ENCODE data around the gene ZNF281. TPM values are rescaled to one million over a fixed set of nuclear protein-coding genes. Genes with fewer than 3 reads are reported as not detected.

The ZNF281 gene
- total RNA-seq, 1 experiment from 2014 or later, result 23.3 TPM

- H3K27me3 ChIP-seq (ENCODE audit: insufficient read depth, low read length), result no peaks in the 10 kb centered on the region
- no peak overlapping the region for H2AFZ ChIP-seq (ENCODE audit: low read depth, low read length, poor library complexity, severe bottlenecking)
- H3K4me3 ChIP-seq (replicated peaks in 1 of 2; ENCODE audit: low read depth in 1 of 2, low read length in 2 of 2), result no peak overlapping the region
- no peaks in the 10 kb centered on the region for H4K20me1 ChIP-seq (ENCODE audit: insufficient read depth)
- TF ChIP-seq, protein P1, sequence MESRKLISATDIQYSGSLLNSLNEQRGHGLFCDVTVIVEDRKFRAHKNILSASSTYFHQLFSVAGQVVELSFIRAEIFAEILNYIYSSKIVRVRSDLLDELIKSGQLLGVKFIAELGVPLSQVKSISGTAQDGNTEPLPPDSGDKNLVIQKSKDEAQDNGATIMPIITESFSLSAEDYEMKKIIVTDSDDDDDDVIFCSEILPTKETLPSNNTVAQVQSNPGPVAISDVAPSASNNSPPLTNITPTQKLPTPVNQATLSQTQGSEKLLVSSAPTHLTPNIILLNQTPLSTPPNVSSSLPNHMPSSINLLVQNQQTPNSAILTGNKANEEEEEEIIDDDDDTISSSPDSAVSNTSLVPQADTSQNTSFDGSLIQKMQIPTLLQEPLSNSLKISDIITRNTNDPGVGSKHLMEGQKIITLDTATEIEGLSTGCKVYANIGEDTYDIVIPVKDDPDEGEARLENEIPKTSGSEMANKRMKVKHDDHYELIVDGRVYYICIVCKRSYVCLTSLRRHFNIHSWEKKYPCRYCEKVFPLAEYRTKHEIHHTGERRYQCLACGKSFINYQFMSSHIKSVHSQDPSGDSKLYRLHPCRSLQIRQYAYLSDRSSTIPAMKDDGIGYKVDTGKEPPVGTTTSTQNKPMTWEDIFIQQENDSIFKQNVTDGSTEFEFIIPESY (IDR thresholded peaks at IDR 0.05; ENCODE audit: extremely low read depth, insufficient replicate concordance, low read length), result no peak
- TF ChIP-seq, protein P2, sequence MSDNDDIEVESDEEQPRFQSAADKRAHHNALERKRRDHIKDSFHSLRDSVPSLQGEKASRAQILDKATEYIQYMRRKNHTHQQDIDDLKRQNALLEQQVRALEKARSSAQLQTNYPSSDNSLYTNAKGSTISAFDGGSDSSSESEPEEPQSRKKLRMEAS (IDR thresholded peaks at IDR 0.05), result no peak
- TF ChIP-seq CBX3 (IDR thresholded peaks at IDR 0.05; ENCODE audit: low read depth) (no peak), EGR1 (IDR thresholded peaks at IDR 0.05; ENCODE audit: low read depth) (no peak), YY1 (IDR thresholded peaks at IDR 0.05; ENCODE audit: extremely low read depth, insufficient replicate concordance, low read depth, low read length) (no peak), TCF7L2 (IDR thresholded peaks at IDR 0.05; ENCODE audit: borderline replicate concordance, extremely low read depth, insufficient read depth, insufficient read length) (no peak), EZH2 (IDR thresholded peaks at IDR 0.05) (no peak), SRF (IDR thresholded peaks at IDR 0.05; ENCODE audit: low read depth) (no peak), FOSL1 (IDR thresholded peaks at IDR 0.05; ENCODE audit: low read depth) (no peak)
- TF ChIP-seq, protein P3, sequence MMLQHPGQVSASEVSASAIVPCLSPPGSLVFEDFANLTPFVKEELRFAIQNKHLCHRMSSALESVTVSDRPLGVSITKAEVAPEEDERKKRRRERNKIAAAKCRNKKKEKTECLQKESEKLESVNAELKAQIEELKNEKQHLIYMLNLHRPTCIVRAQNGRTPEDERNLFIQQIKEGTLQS (IDR thresholded peaks at IDR 0.05), result no peak
- TF ChIP-seq, protein P4, sequence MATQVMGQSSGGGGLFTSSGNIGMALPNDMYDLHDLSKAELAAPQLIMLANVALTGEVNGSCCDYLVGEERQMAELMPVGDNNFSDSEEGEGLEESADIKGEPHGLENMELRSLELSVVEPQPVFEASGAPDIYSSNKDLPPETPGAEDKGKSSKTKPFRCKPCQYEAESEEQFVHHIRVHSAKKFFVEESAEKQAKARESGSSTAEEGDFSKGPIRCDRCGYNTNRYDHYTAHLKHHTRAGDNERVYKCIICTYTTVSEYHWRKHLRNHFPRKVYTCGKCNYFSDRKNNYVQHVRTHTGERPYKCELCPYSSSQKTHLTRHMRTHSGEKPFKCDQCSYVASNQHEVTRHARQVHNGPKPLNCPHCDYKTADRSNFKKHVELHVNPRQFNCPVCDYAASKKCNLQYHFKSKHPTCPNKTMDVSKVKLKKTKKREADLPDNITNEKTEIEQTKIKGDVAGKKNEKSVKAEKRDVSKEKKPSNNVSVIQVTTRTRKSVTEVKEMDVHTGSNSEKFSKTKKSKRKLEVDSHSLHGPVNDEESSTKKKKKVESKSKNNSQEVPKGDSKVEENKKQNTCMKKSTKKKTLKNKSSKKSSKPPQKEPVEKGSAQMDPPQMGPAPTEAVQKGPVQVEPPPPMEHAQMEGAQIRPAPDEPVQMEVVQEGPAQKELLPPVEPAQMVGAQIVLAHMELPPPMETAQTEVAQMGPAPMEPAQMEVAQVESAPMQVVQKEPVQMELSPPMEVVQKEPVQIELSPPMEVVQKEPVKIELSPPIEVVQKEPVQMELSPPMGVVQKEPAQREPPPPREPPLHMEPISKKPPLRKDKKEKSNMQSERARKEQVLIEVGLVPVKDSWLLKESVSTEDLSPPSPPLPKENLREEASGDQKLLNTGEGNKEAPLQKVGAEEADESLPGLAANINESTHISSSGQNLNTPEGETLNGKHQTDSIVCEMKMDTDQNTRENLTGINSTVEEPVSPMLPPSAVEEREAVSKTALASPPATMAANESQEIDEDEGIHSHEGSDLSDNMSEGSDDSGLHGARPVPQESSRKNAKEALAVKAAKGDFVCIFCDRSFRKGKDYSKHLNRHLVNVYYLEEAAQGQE (IDR thresholded peaks at IDR 0.05; ENCODE audit: low read depth), result no peak
- ChIA-PET CTCF (no interaction called here), RAD21 (ENCODE audit: low non-redundant PET in 1 of 2, low total read pairs in 2 of 2, uncharacterized antibody in 2 of 2, unreplicated experiment in 2 of 2) (no interaction called here), POLR2A (no interaction called here)
- H3K36me3 ChIP-seq (ENCODE audit: control insufficient read depth in 1 of 2, insufficient read depth in 2 of 2, low read length in 2 of 2), result no peaks in the 10 kb centered on the region
- ATAC-seq (no peak), DNase-seq (ENCODE audit: low read depth, low spot score) (no peak)
- intact Hi-C loops (cut with micrococcal nuclease), result no loop called here
- no peaks in the 10 kb centered on the region for H3K9me2 ChIP-seq (ENCODE audit: insufficient read depth)
- H3K4me2 ChIP-seq (ENCODE audit: low read length), result no peak overlapping the region
- H3K27ac ChIP-seq (ENCODE audit: low read depth, low read length), result no peak overlapping the region
- H3K79me2 ChIP-seq (ENCODE audit: insufficient read depth, low read length), result no peaks in the 10 kb centered on the region
- H3K4me1 ChIP-seq (ENCODE audit: control insufficient read depth in 1 of 2, insufficient read depth in 2 of 2, low read length in 2 of 2), result peaks cover 0 to 7% of the 10 kb centered on the region in 2 experiments; a peak in 1 of 4 replicates
- BruUV-seq (replicated peaks), result no TSS peak
- no peaks in the 10 kb centered on the region for H3K9me3 ChIP-seq (ENCODE audit: control insufficient read depth in 1 of 2, insufficient read depth in 1 of 2, low read depth in 1 of 2, low read length in 2 of 2)
- H3K9ac ChIP-seq (ENCODE audit: low read length), result no peak overlapping the region
Observed at GRCh38 chr1:200379940-200380588, 29.8 kb downstream of the ZNF281 start.

Measured in HCT116 (cell line).